NCI-H345 treated with DMSO at 0.1 percent for 48 hours (cell line): ENCODE data around the gene FAHD2A.
"Not testable (repeated sequence)": the region's sequence is repeated elsewhere in the genome, so short reads cannot be mapped to it uniquely, and the experiment has no call there.

Experiments
- DNase-seq: peaks from one replicate; lab custom pipeline; 2025; ENCODE audit not compliant: unreplicated experiment; lab: John Stamatoyannopoulos, UW

FAHD2A gene

GRCh38 chr2:95402370-95403203, at the start of gene FAHD2A:
FAHD2A (plus strand) TSS chr2:95402708; CDS start chr2:95405559, 2,851 bp downstream.
- peak; percentile 78 for DNase-seq

GRCh38 chr2:95353055-95353575, 49.4 kb upstream of the FAHD2A start:
- no peak for DNase-seq

GRCh38 chr2:95353613-95354468, 48.7 kb upstream of the FAHD2A start:
- no peak for DNase-seq

GRCh38 chr2:95354469-95354901, 48.0 kb upstream of the FAHD2A start:
- no peak for DNase-seq

GRCh38 chr2:95354925-95355324, 47.6 kb upstream of the FAHD2A start:
- DNase-seq, result no peak

- DNase-seq, result not testable (repeated sequence)
Observed at GRCh38 chr2:95355486-95355885, 47.0 kb upstream of the FAHD2A start.

- no peak for DNase-seq
Observed at GRCh38 chr2:95356821-95357700, 45.4 kb upstream of the FAHD2A start.

- no peak for DNase-seq
Observed at GRCh38 chr2:95357717-95358280, 44.7 kb upstream of the FAHD2A start.

GRCh38 chr2:95359031-95359430, 43.5 kb upstream of the FAHD2A start:
- no peak for DNase-seq

GRCh38 chr2:95359501-95359930, 43.0 kb upstream of the FAHD2A start:
- no peak for DNase-seq

- no peak for DNase-seq
Observed at GRCh38 chr2:95361216-95361980, 41.1 kb upstream of the FAHD2A start.

GRCh38 chr2:95362486-95362885, 40.0 kb upstream of the FAHD2A start:
- no peak for DNase-seq

GRCh38 chr2:95366514-95366913, 36.0 kb upstream of the FAHD2A start:
- DNase-seq, result no peak

GRCh38 chr2:95372216-95372829, 30.2 kb upstream of the FAHD2A start:
- no peak for DNase-seq

- DNase-seq, result no peak
Observed at GRCh38 chr2:95372845-95373244, 29.7 kb upstream of the FAHD2A start.

- no peak for DNase-seq
Observed at GRCh38 chr2:95374029-95374428, 28.5 kb upstream of the FAHD2A start.

- no peak for DNase-seq
Observed at GRCh38 chr2:95374451-95374920, 28.0 kb upstream of the FAHD2A start.

- DNase-seq, result no peak
Observed at GRCh38 chr2:95374921-95375471, 27.5 kb upstream of the FAHD2A start.
